C4-2B (cell line): ENCODE data around the gene SPOCD1.

Experiments used
- H3K27ac ChIP-seq: fragments of 450-650 bp; 2 replicates; pipeline ENCODE4 v1.5.1; 2017
- ZFX ChIP-seq: fragments of 450-650 bp; IDR thresholded peaks from 2 replicates; pipeline ENCODE4 v1.6.1; 2017
- TF ChIP-seq, protein P1 (sequence below): fragments of 450-650 bp; conservative IDR thresholded peaks from 2 replicates; pipeline ENCODE4 v1.5.1; 2017; ENCODE audit warnings: mild to moderate bottlenecking

The SPOCD1 gene

DNA sequence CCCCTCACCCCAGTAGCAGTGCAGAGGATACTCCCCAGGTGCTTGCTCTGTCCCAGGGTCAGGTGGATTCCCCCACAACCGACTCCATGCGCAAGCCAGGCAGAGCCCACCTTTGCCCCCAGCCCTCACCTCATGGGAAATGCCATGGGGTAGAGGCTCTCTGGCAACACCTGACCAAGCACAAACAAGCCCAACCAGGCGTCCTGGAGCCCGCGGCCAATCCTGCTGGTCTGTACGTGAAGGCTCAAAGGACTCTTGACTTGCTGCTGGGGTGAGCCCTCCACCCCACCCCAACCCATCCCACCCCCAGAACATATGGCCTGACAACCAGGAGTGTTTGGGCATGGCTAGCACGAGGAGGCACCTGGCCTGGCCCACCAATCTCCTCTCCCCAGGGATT is 53.5 kb downstream of the SPOCD1 start:
- H3K27ac ChIP-seq: no peak overlapping the region
- TF ChIP-seq, protein P1, sequence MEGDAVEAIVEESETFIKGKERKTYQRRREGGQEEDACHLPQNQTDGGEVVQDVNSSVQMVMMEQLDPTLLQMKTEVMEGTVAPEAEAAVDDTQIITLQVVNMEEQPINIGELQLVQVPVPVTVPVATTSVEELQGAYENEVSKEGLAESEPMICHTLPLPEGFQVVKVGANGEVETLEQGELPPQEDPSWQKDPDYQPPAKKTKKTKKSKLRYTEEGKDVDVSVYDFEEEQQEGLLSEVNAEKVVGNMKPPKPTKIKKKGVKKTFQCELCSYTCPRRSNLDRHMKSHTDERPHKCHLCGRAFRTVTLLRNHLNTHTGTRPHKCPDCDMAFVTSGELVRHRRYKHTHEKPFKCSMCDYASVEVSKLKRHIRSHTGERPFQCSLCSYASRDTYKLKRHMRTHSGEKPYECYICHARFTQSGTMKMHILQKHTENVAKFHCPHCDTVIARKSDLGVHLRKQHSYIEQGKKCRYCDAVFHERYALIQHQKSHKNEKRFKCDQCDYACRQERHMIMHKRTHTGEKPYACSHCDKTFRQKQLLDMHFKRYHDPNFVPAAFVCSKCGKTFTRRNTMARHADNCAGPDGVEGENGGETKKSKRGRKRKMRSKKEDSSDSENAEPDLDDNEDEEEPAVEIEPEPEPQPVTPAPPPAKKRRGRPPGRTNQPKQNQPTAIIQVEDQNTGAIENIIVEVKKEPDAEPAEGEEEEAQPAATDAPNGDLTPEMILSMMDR: no peak
- no peak for TF ChIP-seq ZFX

- TF ChIP-seq ZFX: no peak
- TF ChIP-seq, protein P1: no peak
- no peak overlapping the region for H3K27ac ChIP-seq
These were observed 53.9 kb downstream of the SPOCD1 start for GRCh38 chr1:31761883-31762282.

- TF ChIP-seq, protein P1: no peak
- TF ChIP-seq ZFX: no peak
- H3K27ac ChIP-seq: no peak overlapping the region
These were observed 55.1 kb downstream of the SPOCD1 start for GRCh38 chr1:31760471-31761470.

DNA sequence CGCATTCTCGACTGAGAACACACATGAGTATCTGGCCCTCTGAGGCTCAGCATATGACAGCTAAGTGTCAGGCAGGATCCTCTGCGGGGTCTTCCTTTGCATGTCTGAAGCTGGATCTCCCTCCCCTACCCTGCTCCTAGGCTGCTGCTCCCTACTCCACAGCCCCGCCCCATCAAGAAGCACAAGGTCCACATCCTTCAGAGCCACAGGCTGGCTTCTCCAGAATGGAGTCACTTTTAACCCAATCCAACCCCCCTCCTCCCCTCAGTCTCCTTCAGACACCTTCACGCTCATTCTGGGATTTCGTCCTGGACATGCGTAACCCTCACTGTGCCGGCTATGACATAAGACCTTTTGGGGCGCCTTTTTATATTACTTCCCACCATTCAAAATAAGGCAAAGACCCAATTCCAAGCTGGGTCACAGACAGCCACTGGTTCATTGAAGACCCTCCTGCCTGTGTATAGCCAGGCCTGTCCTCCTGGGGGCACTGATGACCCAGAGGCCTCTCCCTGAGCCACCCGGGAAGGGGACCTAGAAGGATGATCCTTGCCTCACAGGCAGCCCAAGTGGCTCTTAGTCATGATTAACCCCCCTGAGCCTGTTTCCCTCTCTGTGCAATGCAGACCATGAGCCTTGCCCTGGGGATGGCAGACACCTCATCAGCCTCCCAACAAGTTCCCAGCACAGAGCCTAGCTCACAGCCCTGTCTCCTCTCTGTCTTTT is 56.4 kb downstream of the SPOCD1 start:
- TF ChIP-seq, protein P1: no peak
- no peak for TF ChIP-seq ZFX
- no peak overlapping the region for H3K27ac ChIP-seq

GRCh38 chr1:31758823-31759222 is 57.0 kb downstream of the SPOCD1 start:
- no peak for TF ChIP-seq ZFX
- TF ChIP-seq, protein P1: no peak
- H3K27ac ChIP-seq: no peak overlapping the region

- TF ChIP-seq ZFX: no peak
- TF ChIP-seq, protein P1: no peak
- no peak overlapping the region for H3K27ac ChIP-seq
These were observed 57.8 kb downstream of the SPOCD1 start for GRCh38 chr1:31757989-31758388.

GRCh38 chr1:31757204-31757679 is 58.6 kb downstream of the SPOCD1 start:
- TF ChIP-seq, protein P1: no peak
- TF ChIP-seq ZFX: no peak
- no peak overlapping the region for H3K27ac ChIP-seq
